NCI-H1930 (cell line): Measurements from ENCODE around the gene HAO2.
"Not testable (repeated sequence)": the region's sequence is repeated elsewhere in the genome, so short reads cannot be mapped to it uniquely, and the experiment has no call there.

Source experiments
- DNase-seq, 2 experiments: peaks; one replicate each; lab custom pipeline; 2025; lab: John Stamatoyannopoulos, UW

HAO2 gene

GRCh38 chr1:119345398-119345797 lies 23.2 kb upstream of the HAO2 start:
- no peak for DNase-seq

- DNase-seq, result no peak
Measured at GRCh38 chr1:119347858-119348257, 20.7 kb upstream of the HAO2 start.

GRCh38 chr1:119348941-119349340 lies 19.6 kb upstream of the HAO2 start:
- DNase-seq, result no peak

GRCh38 chr1:119350866-119351265 lies 17.7 kb upstream of the HAO2 start:
- not testable (repeated sequence) for DNase-seq

- no peak for DNase-seq
Measured at GRCh38 chr1:119351997-119352396, 16.6 kb upstream of the HAO2 start.

GRCh38 chr1:119353836-119354235 lies 14.7 kb upstream of the HAO2 start:
- no peak for DNase-seq

- no peak for DNase-seq
Measured at GRCh38 chr1:119358636-119359035, 9.9 kb upstream of the HAO2 start.

GRCh38 chr1:119359730-119360129 lies 8.9 kb upstream of the HAO2 start:
- no peak for DNase-seq

GRCh38 chr1:119361205-119361604 lies 7.4 kb upstream of the HAO2 start:
- no peak for DNase-seq

GRCh38 chr1:119361620-119362344 lies 6.8 kb upstream of the HAO2 start:
- DNase-seq, result no peak

GRCh38 chr1:119363162-119363561 lies 5.4 kb upstream of the HAO2 start:
- no peak for DNase-seq

- no peak for DNase-seq
Measured at GRCh38 chr1:119364640-119365039, 3.9 kb upstream of the HAO2 start.

- no peak for DNase-seq
Measured at GRCh38 chr1:119366424-119366823, 2.2 kb upstream of the HAO2 start.

GRCh38 chr1:119367432-119368124 lies 1.0 kb upstream of the HAO2 start:
- no peak for DNase-seq

- DNase-seq, result no peak
Measured at GRCh38 chr1:119370748-119371147, 2.2 kb downstream of the HAO2 start.

GRCh38 chr1:119371815-119372214 lies 3.2 kb downstream of the HAO2 start:
- DNase-seq, result no peak

GRCh38 chr1:119372503-119373086 lies 4.0 kb downstream of the HAO2 start:
- DNase-seq, result no peak

GRCh38 chr1:119373465-119373864 lies 4.9 kb downstream of the HAO2 start:
- DNase-seq, result no peak

GRCh38 chr1:119374208-119374874 lies 5.8 kb downstream of the HAO2 start:
- DNase-seq, result no peak

- no peak for DNase-seq
Measured at GRCh38 chr1:119375366-119375765, 6.8 kb downstream of the HAO2 start.

GRCh38 chr1:119376594-119376993 lies 8.0 kb downstream of the HAO2 start:
- DNase-seq, result no peak

GRCh38 chr1:119377594-119377993 lies 9.0 kb downstream of the HAO2 start:
- not testable (repeated sequence) for DNase-seq

- no peak for DNase-seq
Measured at GRCh38 chr1:119379117-119379516, 10.5 kb downstream of the HAO2 start.
